SKM-1 (cell line): ENCODE data around the gene MUS81.

Source experiments
- DNase-seq: peaks from one replicate; lab custom pipeline; 2025; ENCODE audit not compliant: unreplicated experiment; lab: John Stamatoyannopoulos, UW

The MUS81 gene

DNA sequence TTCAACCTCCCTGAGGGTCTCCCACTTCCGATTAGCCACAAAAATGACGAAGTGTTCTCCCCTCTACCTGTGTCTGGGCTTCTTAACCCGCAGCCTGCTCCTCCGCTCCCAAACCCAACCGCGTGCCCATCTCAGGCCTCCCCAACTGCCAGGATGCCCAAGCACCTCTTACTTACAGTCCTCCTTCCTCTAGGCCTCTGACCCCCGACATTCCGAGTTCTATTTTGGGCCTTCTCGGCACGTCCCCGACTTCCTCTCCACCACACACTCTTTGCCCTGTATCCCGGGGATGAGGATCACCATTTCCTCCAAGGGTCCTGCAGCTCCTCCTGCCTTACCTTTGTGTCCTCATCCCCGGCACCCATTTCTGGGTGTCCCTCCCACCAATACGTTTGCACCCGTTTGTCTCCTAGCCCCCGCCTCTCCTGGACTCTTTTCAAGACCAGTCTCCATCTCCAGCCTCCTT is 388 bp upstream of the MUS81 start:
- no peak for DNase-seq

DNA sequence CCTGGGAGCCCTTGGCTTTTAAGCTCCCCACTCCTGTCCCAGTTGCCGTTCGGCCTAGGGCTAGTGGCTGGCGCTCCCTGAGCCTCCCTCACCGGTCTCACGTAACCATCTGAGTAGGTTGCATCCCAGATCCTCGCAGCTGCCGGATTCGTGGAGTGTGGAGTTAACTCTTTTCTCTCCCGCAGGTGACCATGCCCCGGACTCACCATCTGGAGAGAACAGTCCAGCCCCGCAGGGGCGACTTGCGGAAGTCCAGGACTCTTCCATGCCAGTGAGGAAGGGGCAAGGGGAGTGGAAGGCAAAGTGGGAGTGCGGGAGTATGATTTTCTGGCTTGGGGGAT is 902 bp downstream of the MUS81 start:
- DNase-seq = no peak

DNA sequence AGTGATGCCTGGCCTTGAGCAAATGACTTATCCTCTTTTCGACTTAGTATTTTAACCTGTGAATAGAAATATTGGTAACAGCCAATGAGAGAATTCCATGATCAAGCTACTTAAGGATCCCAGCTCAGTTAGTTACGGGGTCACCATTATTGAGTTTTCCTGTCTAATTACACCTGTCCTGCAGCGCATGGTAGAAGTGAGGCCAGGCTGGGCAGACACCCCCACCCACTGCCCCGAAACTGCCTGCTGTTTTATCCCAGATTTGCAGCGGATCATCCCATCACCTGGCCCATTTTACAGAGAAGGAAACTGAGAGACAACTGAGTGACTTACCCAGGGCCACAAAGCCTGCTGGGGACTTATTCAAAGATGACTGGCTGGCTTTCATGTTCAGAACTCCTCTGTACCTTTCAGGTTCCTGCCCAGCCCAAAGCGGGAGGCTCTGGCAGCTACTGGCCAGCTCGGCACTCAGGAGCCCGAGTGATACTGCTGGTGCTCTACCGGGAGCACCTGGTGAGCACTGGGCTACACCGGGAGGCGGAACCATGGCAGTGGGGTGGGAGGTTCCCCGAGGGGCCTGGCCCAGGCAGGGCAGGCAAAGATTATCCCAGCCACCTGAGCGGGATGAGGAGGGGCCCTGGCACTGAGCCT is 1.4 kb downstream of the MUS81 start:
- DNase-seq = no peak

DNA sequence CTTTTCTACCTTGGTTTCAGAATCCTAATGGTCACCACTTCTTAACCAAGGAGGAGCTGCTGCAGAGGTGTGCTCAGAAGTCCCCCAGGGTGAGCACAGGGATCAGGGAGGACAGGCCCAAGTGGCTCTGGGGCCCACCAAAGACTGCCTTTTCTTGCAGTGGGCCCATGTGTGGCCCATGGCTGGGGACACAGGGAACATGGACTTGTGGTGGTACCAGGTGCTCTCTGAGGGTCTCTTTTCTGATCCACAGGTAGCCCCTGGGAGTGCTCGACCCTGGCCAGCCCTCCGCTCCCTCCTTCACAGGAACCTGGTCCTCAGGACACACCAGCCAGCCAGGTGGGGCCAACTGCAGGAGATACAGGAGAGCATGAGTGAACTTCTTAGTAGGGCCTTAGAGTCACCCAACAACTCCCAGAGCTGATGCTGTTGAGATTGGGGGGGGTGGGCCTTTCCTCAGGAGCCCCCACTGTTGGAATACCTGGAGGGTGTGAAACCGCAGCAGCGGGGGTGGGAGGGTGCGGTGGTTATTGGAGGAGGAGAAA is 2.0 kb downstream of the MUS81 start:
- DNase-seq = no peak

DNA sequence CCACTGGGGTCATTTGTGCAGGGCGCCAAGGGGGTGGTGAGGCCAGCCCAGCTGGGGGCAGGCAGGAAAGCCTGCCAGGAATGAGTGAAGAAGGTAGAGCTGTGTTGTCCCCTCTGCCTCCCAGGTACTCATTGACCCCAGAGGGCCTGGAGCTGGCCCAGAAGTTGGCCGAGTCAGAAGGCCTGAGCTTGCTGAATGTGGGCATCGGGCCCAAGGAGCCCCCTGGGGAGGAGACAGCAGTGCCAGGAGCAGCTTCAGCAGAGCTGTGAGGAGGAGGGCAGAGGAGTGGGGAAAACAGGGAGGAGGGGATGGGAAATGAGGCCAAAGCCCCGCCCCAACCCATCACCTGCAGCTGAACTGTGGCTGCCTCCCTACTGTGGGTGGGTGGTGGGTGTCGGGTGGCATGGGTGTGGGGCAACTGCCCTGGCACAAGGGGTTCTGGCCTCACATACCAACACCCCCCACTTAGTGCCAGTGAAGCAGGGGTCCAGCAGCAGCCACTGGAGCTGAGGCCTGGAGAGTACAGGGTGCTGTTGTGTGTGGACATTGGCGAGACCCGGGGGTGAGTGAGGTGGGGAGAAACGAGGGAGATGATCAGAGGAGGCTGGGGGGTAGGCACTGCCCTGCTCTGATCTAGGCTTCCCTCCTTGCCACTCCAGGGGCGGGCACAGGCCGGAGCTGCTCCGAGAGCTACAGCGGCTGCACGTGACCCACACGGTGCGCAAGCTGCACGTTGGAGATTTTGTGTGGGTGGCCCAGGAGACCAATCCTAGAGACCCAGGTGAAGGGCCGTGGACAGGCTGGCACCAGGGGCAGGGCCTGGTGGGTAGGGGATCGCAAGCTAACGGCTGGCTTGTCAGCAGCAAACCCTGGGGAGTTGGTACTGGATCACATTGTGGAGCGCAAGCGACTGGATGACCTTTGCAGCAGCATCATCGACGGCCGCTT is 3.0 kb downstream of the MUS81 start:
- no peak for DNase-seq

DNA sequence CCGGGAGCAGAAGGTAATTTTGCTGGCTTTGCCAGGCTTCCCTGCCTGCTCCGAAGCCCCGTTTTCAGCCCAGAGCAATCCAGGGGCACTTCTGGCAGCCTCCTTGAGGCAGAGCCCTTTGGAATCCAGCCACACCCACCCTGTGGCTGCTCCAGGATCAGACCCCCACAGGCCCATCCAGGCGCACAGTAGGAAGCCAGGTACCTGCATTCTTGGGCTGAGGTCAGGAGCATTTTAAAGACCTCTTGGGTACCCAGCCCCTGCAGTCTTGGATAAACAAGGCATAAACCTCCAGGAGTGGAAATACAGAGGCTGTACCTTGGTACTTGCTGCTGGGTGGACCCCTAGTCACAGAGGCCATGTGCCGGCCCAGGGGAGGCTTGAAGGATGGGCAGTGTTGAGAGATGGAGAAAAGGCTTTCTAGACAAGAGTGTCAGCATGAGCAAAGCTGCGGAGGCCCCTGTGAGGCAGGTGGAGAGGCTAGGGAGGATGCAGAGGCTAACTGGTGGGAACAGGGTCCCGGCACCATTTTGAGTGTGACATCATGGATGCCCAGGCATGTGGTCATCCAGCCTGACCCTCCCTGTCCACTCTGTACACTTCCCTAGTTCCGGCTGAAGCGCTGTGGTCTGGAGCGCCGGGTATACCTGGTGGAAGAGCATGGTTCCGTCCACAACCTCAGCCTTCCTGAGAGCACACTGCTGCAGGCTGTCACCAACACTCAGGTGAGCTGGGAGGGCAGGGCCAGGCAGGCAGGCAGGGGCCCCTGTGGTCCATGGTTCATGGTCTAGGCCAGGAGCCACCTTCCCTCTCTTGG is 3.9 kb downstream of the MUS81 start:
- DNase-seq = no peak

DNA sequence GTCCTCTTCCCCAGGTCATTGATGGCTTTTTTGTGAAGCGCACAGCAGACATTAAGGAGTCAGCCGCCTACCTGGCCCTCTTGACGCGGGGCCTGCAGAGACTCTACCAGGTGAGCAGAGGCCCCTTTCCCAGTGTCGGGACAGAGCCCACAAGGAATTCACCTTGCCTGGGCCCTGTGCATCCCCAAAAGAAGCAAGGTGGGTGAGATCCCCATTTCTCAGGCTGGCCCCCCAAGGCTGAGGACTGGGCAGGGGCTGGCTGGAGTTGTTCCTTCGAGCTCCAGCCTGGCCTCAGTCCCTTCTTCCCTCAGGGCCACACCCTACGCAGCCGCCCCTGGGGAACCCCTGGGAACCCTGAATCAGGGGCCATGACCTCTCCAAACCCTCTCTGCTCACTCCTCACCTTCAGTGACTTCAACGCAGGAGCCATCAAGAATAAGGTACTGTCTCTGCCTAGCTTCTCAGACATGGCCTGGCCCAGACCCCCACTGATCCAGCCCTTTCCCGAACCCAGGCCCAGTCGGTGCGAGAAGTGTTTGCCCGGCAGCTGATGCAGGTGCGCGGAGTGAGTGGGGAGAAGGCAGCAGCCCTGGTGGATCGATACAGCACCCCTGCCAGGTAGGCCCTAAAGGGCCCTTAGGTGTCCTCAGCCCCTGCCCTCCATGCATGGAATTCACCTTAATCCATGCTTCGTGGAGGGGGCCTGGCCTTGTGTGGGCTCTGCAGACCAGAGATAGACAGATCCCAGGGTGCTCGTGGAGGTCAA is 4.7 kb downstream of the MUS81 start:
- DNase-seq = no peak

DNA sequence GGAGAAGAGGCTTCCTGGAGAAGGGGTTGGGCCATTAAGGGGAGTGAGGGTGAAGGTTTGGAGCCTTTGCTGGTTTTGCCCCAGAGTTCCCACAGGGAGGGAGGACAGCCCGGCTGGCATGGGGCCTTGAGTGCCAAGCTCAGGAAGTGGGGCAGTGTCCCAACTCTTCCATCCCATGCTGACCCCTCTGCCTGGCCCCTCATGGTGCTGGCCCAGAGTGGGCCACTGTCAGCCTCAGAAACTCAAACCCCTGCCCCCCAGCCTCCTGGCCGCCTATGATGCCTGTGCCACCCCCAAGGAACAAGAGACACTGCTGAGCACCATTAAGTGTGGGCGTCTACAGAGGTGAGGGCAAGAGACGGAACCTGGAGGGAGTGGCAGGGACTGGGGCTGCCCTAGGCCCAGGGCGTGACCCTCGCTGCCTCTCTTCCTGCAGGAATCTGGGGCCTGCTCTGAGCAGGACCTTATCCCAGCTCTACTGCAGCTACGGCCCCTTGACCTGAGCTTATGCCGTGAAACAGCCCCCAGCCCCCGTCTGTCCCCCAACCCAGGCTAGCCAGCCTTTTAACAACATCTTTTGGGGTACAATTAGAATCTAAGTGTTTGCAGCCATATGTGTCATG is 5.4 kb downstream of the MUS81 start:
- DNase-seq = no peak

DNA sequence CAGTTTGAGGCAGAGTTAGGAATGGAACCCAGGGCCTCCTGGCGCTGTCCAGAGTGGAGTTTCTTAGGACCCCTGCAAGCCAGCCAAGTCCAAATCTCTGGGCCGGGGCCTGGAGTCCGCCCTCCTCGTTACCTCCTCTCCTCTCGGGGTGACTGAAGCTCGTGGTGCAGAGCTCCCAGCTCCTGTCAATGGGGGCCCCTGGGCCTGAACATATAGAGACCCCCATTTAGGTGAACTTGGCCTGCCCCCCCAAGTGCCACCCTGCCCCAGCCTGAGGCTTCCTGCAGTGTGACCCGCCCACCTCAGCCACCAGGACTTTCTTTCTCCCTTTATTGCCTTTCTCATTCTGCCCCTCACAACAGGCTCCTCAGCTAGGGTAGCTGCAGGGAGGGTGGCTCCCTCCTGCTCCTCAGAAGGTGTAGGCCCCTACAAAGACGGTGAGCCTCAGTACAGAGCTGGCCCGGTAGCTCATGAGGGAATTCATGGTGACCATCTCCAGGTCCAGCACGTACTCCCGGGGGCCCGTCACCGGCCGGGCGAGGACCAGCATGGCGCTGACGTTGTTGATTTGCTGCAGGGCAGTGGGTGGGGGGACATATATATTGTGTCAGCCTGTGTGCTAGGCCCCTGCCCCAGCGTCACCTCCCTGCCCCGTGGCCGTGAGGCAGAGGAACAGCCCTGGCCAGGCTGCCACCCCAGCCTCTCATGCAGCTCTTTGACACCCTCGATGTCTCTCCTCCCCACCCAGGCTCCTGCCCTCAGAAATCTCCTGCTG is 6.5 kb downstream of the MUS81 start:
- no peak for DNase-seq

DNA sequence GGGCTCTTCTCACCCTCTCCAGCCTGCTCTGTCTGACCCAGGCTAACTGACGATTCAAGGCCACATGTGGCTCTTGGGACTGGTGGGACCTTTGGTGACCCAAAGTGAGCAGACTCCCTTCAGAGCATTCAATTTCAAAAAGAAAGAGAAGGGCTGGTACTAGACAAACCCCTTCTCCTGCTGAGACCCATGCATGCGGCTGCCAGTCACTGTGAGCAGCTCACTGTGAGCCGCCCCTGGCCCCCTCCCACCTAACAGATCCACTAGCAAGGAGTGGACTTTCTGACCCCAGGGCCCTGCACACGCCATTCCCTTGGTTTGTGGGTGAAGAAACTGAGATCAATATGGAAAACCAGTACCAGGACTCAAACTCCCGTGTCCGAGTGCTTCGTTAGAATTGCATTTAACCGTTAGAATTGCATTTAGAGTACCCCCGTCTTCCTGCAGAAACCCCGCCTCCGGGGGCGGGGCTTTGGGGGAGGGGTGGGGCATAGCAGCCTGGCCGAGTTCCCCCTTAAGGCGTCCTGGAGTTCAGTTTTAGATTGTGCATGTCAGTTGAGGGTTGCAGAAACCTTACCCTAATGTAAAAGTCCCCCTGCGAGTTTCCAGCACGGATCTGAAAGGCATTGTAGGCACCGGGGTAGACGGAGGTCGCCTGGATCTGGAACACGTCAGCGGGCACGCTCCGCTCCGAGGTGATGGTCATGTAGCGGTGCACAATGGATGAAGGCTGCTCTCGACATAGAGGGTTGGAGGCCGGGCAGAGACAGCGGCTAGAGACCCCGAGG is 7.2 kb downstream of the MUS81 start:
- no peak for DNase-seq

DNA sequence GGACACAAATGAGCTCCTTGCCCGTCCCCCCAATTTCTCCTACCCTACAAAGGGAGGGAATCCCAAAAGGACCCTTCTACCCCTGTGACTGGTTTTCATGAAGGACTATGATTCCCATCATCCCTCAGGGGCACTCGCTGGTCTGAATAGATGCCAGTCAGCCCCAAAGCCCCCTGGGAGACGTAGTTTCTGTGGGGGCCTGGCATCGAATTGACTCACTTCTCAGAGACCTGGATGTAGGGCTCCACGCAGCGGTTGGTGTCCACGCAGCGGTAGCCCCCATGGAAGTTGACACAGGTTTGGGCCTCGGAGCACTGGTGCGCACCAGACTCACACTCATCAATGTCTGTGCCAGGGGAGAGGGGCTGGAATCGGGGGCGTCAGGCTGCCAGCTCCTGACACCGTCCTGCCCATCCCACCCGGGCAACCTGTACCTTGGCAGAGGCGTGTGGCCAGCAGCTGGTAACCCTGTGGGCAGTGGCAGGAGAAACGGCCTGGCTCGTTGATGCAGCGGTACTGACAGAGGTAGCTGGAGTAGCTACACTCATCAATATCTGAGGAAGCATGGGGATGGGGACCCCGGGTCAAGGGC is 7.9 kb downstream of the MUS81 start:
- DNase-seq = no peak

DNA sequence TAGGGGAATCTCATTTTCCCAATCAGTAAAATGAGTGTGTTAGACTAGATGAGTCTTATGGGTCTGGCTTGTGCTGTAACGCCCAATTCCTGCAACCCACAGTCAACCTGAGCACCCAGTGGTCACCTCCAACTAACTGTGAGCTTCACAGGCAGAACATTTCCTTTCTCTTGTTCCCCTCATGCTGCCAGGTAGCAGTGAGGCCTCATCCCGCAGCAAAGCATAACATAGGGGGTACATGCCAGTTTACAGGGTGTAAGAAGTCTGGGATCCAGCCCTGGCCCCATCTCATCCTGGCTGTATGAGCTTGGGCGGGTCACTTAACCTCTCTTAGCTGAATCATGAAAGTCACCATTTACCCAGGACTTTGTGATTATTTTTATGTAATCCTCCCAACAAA is 8.7 kb downstream of the MUS81 start:
- DNase-seq = no peak

DNA sequence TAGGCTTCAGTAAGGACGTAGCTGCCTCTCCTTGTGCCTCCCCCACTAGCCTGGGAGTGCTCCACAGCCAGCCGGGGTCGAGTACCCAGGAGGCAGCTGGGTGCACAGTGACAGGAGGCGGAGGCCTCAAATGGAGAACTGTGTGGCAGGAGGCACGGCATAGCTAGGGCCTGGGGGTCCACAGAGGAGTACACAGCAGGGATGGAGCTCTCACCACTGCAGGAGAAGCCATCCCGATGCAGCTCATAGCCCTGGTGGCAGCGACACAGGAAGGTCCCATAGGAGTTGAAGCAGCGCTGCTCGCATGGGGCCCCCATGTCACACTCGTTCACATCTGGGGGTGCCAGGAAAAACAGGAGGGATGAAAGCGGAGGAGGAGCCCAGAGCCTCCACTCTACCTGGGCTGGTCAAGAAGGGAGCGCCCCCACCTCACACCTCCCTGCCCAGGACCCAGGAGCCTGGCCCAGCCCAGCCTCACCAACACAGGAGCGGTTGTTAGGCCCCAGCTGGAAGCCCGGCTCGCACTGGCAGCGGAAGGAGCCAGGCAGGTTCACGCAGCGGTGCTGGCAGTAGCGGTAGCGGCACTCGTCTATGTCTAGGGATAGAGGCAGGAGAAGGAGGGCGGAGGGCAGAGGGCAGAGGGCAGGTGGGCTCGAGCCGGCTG is 9.5 kb downstream of the MUS81 start:
- DNase-seq = no peak

DNA sequence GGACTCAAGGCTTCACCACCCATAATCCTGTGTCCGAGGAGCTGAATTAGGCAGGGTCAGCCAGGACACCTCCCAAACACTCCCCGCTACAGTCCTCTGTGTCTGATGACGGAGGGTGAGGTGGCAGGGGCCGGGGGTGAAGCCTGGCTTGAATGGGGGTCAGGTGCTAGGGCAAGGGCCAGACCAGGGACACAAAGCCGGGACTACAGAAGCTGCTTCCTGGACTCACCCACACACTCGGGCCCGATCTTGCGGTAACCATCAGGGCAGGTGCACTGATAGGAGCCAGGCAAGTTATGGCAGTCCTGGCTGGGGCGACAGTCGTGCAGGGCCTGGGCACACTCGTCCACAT is 10.1 kb downstream of the MUS81 start:
- DNase-seq = no peak

DNA sequence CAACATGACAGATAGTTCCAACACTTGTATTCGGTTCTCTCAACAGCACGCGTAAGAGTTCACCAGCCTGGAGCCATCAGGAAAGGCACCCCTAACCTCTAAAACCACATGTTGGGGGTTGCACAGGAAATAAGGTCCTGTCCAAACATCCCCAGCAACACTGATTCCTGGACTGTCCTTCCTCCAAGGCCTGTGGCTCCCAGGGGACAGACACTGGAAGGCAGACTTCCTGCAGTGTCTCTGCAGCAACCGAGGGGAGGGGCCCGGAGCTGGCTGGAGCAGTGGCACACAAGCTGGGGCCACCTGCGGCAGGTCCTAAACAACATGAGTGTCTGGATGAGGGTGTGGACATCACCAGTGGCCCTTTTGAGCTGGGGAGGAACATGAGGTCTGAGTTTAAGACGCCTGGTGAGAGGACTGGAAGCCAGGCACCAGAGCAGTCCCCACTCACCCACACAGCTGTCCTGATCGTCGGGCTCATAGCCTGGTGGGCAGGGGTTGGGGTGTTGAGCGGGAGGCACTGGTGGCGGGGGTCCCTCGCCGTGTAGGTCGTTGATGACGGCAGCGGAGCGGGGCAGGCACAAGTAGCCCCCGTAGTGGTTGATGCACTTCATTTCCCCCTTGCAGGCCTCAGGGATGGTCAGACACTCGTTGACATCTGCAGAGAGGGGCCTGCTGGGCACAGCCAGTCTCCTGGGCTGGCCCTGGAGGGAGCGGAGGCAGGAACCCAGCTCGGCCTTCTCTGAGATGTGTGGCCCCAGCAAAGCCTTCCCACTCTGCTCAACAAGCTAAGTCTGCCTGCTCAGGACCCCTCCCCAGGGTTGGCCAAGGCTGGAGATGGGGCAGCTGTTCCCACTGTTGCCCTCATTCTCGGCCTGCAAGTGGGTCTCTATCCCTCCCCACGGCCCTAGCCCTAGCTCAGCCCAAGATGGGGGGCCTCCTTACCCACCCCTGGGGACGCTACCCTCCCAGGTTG is 10.8 kb downstream of the MUS81 start:
- no peak for DNase-seq

DNA sequence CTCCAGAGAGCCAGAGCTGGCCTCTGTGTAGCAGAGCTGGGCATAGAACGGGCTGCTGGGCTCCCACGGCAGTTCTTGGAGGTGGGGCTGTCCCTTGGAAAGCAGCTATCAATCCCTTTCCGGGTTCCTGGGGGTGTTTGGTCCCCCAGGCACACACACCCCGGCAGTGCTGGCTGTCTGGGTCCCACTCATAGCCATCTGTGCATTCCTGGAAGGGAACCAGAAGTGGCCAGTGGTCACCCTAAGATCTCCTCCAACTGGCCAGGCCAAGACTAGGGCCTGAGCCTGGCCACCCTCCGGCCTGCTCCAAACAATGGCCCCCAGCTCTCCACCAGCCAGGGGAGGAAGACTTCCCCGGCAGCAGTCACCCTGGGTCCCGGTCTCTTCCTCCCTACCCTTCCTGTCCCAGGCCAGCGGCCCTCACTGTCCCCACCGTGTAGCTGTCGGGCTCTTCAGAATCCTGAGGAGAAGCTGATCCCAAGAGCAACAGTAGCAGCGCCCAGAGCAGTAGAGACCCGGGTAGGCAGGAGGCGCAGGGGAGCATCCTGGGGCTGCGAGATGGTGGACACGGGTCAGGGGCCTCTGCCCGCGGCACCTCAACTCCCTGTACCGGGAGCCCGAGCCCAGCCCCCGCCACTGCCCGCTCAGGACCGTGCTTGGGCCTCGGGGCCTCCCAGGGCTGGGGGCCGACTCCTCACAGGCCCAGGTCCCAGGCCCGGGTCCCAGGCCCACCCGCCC is 11.7 kb downstream of the MUS81 start:
- DNase-seq = no peak
